MM.1S (cell line): ENCODE results near the gene TSPYL2.

Experiments
- CTCF ChIP-seq: fragments of 300-600 bp; sonication (generic); IDR thresholded peaks from 2 replicates; pipeline ENCODE4 v1.5.1; 2016; ENCODE audit warnings: antibody characterized with exemption, low read length, mixed read lengths
- EZH2 ChIP-seq: fragments of 300-600 bp; sonication (generic); optimal IDR thresholded peaks from 2 replicates; pipeline ENCODE3; 2017; ENCODE audit warnings: low read depth, mild to moderate bottlenecking, antibody characterized with exemption, low read length, mixed read lengths

GRCh38 chrX:53049127-53049517 lies 33.0 kb upstream of the TSPYL2 start:
- TF ChIP-seq CTCF (no peak), EZH2 (no peak)
